Ishikawa (cell line): ENCODE results near the gene SLC25A44.

ENCODE experiments used
- CEBPB ChIP-seq: IDR thresholded peaks from 2 replicates; pipeline ENCODE4 v1.6.1; 2012
- EGR1 ChIP-seq: IDR thresholded peaks from 2 replicates; pipeline ENCODE4 v1.6.1; 2012
- FOXM1 ChIP-seq: IDR thresholded peaks from 2 replicates; pipeline ENCODE4 v1.6.1; 2012; ENCODE audit warnings: low read depth, borderline replicate concordance
- NFIC ChIP-seq: IDR thresholded peaks from 2 replicates; pipeline ENCODE4 v1.6.1; 2012
- RAD21 ChIP-seq: IDR thresholded peaks from 2 replicates; pipeline ENCODE4 v1.6.1; 2012; ENCODE audit warnings: low read depth
- TAF1 ChIP-seq: IDR thresholded peaks from 2 replicates; pipeline ENCODE4 v1.6.1; 2012; ENCODE audit warnings: low read depth, mild to moderate bottlenecking
- TF ChIP-seq, protein P1 (sequence below): IDR thresholded peaks from 2 replicates; pipeline ENCODE4 v1.6.1; 2012
- TF ChIP-seq, protein P2 (sequence below): IDR thresholded peaks from 2 replicates; pipeline ENCODE4 v1.6.1; 2012; ENCODE audit warnings: low read depth, mild to moderate bottlenecking

DNA sequence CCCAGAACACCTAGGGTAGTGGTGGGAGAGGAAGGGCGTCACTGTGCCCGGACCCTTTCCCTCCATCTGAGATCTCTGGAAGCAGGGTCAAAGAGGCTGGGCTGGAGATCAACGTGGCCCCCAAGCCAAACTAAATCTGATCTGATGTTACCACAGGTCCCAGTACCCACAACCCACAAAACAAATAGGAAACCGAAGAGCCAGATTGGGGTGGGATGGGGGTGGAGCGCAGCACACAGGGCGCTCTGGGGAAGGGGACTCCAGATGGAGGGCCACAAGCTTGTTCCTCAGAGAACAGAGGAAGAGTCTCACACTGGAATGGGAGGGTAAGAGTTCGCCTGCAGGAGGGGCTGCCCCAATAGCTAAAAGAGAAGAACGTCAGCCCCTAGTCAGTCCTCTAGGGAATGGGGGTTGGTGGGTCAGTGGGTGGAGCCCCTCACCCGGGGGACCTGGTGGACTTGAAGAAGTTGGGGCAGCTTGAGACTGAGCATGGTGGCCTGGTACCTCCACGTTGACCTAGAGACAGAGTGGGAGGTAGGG, 52.4 kb downstream of the SLC25A44 start:
- TF ChIP-seq EGR1 (no peak), CEBPB (no peak), RAD21 (no peak), TAF1 (no peak), NFIC (no peak), FOXM1 (no peak)
- TF ChIP-seq, protein P1, sequence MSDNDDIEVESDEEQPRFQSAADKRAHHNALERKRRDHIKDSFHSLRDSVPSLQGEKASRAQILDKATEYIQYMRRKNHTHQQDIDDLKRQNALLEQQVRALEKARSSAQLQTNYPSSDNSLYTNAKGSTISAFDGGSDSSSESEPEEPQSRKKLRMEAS, result no peak
- TF ChIP-seq, protein P2, sequence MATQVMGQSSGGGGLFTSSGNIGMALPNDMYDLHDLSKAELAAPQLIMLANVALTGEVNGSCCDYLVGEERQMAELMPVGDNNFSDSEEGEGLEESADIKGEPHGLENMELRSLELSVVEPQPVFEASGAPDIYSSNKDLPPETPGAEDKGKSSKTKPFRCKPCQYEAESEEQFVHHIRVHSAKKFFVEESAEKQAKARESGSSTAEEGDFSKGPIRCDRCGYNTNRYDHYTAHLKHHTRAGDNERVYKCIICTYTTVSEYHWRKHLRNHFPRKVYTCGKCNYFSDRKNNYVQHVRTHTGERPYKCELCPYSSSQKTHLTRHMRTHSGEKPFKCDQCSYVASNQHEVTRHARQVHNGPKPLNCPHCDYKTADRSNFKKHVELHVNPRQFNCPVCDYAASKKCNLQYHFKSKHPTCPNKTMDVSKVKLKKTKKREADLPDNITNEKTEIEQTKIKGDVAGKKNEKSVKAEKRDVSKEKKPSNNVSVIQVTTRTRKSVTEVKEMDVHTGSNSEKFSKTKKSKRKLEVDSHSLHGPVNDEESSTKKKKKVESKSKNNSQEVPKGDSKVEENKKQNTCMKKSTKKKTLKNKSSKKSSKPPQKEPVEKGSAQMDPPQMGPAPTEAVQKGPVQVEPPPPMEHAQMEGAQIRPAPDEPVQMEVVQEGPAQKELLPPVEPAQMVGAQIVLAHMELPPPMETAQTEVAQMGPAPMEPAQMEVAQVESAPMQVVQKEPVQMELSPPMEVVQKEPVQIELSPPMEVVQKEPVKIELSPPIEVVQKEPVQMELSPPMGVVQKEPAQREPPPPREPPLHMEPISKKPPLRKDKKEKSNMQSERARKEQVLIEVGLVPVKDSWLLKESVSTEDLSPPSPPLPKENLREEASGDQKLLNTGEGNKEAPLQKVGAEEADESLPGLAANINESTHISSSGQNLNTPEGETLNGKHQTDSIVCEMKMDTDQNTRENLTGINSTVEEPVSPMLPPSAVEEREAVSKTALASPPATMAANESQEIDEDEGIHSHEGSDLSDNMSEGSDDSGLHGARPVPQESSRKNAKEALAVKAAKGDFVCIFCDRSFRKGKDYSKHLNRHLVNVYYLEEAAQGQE, result no peak
